K562 (cell line): ENCODE data around the gene FBP2. TPM values are rescaled to one million over a fixed set of nuclear protein-coding genes. Genes with fewer than 3 reads are reported as not detected.

Experiments used
- CBX2 ChIP-seq: fragments of 200-600 bp; sonication (generic); IDR thresholded peaks from one replicate; pipeline ENCODE4 v1.6.1; 2012; ENCODE audit warnings: mild to moderate bottlenecking, low read length, inconsistent platforms; ENCODE audit not compliant: insufficient read depth, poor library complexity, severe bottlenecking
- ELK1 ChIP-seq: sonication (generic); formaldehyde crosslinking; IDR thresholded peaks from 2 replicates; pipeline ENCODE4 v1.8.1; 2022; ENCODE audit warnings: missing genetic modification reagents
- GMEB1 ChIP-seq: fragments of 250-450 bp; sonication (Bioruptor Pico); IDR thresholded peaks from 2 replicates; pipeline ENCODE4 v1.4.0; 2020; ENCODE audit warnings: mild to moderate bottlenecking
- GTF2A2 ChIP-seq: IDR thresholded peaks from 2 replicates; pipeline ENCODE4 v1.6.1; 2016; ENCODE audit warnings: mild to moderate bottlenecking, missing genetic modification characterization, missing compliant biosample characterization
- KAT7 ChIP-seq: sonication (generic); formaldehyde crosslinking; IDR thresholded peaks from 2 replicates; pipeline ENCODE4 v1.8.0; 2022; ENCODE audit warnings: missing genetic modification reagents, mild to moderate bottlenecking, borderline replicate concordance
- MCM3 ChIP-seq: fragments of 450-650 bp; IDR thresholded peaks from 2 replicates; pipeline ENCODE4 v1.6.1; 2016
- POLR2A ChIP-seq: fragments of 450-650 bp; conservative IDR thresholded peaks from 2 replicates; pipeline ENCODE4 v1.6.1; 2016
- RBM14 ChIP-seq: fragments of 200-400 bp; formaldehyde crosslinking; IDR thresholded peaks from 2 replicates; pipeline ENCODE4 v1.6.1; 2018; ENCODE audit warnings: low read depth, mild to moderate bottlenecking, low read length, moderate library complexity, borderline replicate concordance; ENCODE audit not compliant: insufficient read depth
- SRSF3 ChIP-seq: fragments of 200-400 bp; formaldehyde crosslinking; IDR thresholded peaks from 2 replicates; pipeline ENCODE4 v1.6.1; 2016; ENCODE audit warnings: mild to moderate bottlenecking, low read length, moderate library complexity; ENCODE audit not compliant: insufficient read depth
- TAF9B ChIP-seq: fragments of 450-650 bp; IDR thresholded peaks from 2 replicates; pipeline ENCODE4 v1.6.1; 2018; ENCODE audit warnings: mild to moderate bottlenecking; ENCODE audit not compliant: partially characterized antibody
- ZC3H4 ChIP-seq: sonication (generic); formaldehyde crosslinking; IDR thresholded peaks from 2 replicates; pipeline ENCODE4 v1.9.0; 2021; ENCODE audit warnings: missing genetic modification reagents, borderline replicate concordance
- ZNF274 ChIP-seq: IDR thresholded peaks from 2 replicates; pipeline ENCODE4 v1.6.1; 2011; ENCODE audit warnings: low read depth, mild to moderate bottlenecking, low read length, moderate library complexity, borderline replicate concordance
- ZNF436 ChIP-seq: fragments of 250-450, 450-650 bp; sonication (Bioruptor Pico); formaldehyde crosslinking; IDR thresholded peaks from 2 replicates; pipeline ENCODE4 v1.7.0; 2020; ENCODE audit warnings: mild to moderate bottlenecking
- ZNF589 ChIP-seq: fragments of 200-800 bp; sonication (Bioruptor generic); IDR thresholded peaks from 2 replicates; pipeline ENCODE4 v1.6.1; 2016; ENCODE audit warnings: low read depth, missing genetic modification characterization, missing compliant biosample characterization
- ZNF696 ChIP-seq: fragments of 250-450 bp; sonication (Bioruptor Pico); conservative IDR thresholded peaks from 2 replicates; pipeline ENCODE4 v1.4.0; 2020; ENCODE audit warnings: mild to moderate bottlenecking, moderate library complexity
- polyA plus RNA-seq, 8 experiments: library from polyadenylated mRNA; depleted of rRNA in 4 of 8; stranded (reverse) in 5 of 8; unstranded in 3 of 8; fragments of >200 nt; fragmentation: Nextera tagmentation in 2 of 8; fragmentation: Illumina TruSeq in 1 of 8; extraction: Ambion mirVana in 2 of 8; extraction: Trizol in 1 of 8; gene quantifications; 2 replicates each; pipeline versions ENCODE4 v1.2.1 to v1.2.3, GENCODE V29; 2011 to 2014; ENCODE audit warnings: inconsistent platforms in 1 of 8, missing spikeins in 1 of 8
- total RNA-seq, 7 experiments: library from RNA; depleted of rRNA in 6 of 7; stranded (reverse); fragments of >200 nt in 6 of 7; fragmentation: Illumina TruSeq in 2 of 7; extraction: Trizol in 2 of 7; gene quantifications; 2 replicates each; pipeline versions ENCODE4 v1.2.1 to v1.2.3, GENCODE V29; 2011 to 2021; ENCODE audit warnings: low replicate concordance in 1 of 7
- TF ChIP-seq, protein P1 (sequence below): IDR thresholded peaks from 3 replicates; pipeline ENCODE4 v1.6.1; 2011; ENCODE audit warnings: borderline replicate concordance, mild to moderate bottlenecking; ENCODE audit not compliant: insufficient read length, insufficient read depth
- TF ChIP-seq, protein P2 (sequence below): fragments of 250-450 bp; sonication (Bioruptor Pico); IDR thresholded peaks from 2 replicates; pipeline ENCODE4 v1.8.0; 2021; ENCODE audit warnings: mild to moderate bottlenecking, moderate library complexity
- TF ChIP-seq, protein P3 (sequence below): fragments of 250-450 bp; sonication (Bioruptor Pico); IDR thresholded peaks from 2 replicates; pipeline ENCODE4 v1.5.1; 2021; ENCODE audit warnings: mild to moderate bottlenecking
- TF ChIP-seq, protein P4 (sequence below): sonication (generic); formaldehyde crosslinking; IDR thresholded peaks from 2 replicates; pipeline ENCODE4 v1.8.0; 2022; ENCODE audit warnings: mild to moderate bottlenecking, missing genetic modification reagents

FBP2 gene
- total and polyA plus RNA-seq, 9 of the 15 experiments (the other 6 are each of a cell fraction or from before 2014, with no cell fraction given): 0.06 TPM; not detected in 7

GRCh38 chr9:94554439-94555331, 38.9 kb downstream of the FBP2 start, which contains the start of gene PCAT7 (continued):
- TF ChIP-seq, protein P1, sequence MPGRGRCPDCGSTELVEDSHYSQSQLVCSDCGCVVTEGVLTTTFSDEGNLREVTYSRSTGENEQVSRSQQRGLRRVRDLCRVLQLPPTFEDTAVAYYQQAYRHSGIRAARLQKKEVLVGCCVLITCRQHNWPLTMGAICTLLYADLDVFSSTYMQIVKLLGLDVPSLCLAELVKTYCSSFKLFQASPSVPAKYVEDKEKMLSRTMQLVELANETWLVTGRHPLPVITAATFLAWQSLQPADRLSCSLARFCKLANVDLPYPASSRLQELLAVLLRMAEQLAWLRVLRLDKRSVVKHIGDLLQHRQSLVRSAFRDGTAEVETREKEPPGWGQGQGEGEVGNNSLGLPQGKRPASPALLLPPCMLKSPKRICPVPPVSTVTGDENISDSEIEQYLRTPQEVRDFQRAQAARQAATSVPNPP: no peak
- TF ChIP-seq MCM3 (no peak), ZNF589 (CRISPR knock-in tag) (no peak), SRSF3 (no peak), RBM14 (no peak), ZNF696 (CRISPR knock-in tag) (no peak), ZNF436 (CRISPR knock-in tag) (no peak), KAT7 (no peak), ZNF274 (no peak), ZC3H4 (CRISPR knock-in tag) (no peak), CBX2 (no peak), ELK1 (CRISPR knock-in tag) (no peak), POLR2A (no peak), TAF9B (no peak), GMEB1 (CRISPR knock-in tag) (no peak), GTF2A2 (tag) (no peak)
- TF ChIP-seq, protein P2, sequence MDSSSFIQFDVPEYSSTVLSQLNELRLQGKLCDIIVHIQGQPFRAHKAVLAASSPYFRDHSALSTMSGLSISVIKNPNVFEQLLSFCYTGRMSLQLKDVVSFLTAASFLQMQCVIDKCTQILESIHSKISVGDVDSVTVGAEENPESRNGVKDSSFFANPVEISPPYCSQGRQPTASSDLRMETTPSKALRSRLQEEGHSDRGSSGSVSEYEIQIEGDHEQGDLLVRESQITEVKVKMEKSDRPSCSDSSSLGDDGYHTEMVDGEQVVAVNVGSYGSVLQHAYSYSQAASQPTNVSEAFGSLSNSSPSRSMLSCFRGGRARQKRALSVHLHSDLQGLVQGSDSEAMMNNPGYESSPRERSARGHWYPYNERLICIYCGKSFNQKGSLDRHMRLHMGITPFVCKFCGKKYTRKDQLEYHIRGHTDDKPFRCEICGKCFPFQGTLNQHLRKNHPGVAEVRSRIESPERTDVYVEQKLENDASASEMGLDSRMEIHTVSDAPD (CRISPR knock-in tag): no peak
- TF ChIP-seq, protein P3, sequence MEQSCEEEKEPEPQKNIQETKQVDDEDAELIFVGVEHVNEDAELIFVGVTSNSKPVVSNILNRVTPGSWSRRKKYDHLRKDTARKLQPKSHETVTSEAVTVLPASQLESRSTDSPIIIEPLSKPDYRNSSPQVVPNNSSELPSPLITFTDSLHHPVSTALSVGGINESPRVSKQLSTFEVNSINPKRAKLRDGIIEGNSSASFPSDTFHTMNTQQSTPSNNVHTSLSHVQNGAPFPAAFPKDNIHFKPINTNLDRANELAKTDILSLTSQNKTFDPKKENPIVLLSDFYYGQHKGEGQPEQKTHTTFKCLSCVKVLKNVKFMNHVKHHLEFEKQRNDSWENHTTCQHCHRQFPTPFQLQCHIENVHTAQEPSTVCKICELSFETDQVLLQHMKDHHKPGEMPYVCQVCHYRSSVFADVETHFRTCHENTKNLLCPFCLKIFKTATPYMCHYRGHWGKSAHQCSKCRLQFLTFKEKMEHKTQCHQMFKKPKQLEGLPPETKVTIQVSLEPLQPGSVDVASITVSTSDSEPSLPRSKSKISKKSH (CRISPR knock-in tag): no peak
- TF ChIP-seq, protein P4, sequence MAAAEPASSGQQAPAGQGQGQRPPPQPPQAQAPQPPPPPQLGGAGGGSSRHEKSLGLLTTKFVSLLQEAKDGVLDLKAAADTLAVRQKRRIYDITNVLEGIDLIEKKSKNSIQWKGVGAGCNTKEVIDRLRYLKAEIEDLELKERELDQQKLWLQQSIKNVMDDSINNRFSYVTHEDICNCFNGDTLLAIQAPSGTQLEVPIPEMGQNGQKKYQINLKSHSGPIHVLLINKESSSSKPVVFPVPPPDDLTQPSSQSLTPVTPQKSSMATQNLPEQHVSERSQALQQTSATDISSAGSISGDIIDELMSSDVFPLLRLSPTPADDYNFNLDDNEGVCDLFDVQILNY: no peak
